ENCODE results near the gene PEX1. TPM values are rescaled to one million over a fixed set of nuclear protein-coding genes. Genes with fewer than 3 reads are reported as not detected.

PEX1 gene
- total and polyA plus RNA-seq, 9 of the 15 experiments (the other 6 are each of a cell fraction or from before 2014, with no cell fraction given): 9.4 to 32.2 (median 19.9) TPM

- in situ Hi-C loops (cut with MboI): no loop called here
These were observed 67.8 kb downstream of the PEX1 start for GRCh38 chr7:92460510-92460909.

More at GRCh38 chr7:92460510-92460909, 67.8 kb downstream of the PEX1 start:
- no TSS peak for BruUV-seq (replicated peaks)
- H2AFZ ChIP-seq (ENCODE audit: low read depth, low read length): peak overlapping the region; percentile 86; the same call in 1 of the 2 replicates
- DNase-seq (ENCODE audit: extremely low read depth in 1 of 4, low spot score in 3 of 4) (no peak), FAIRE-seq (no peak), ATAC-seq (no peak)
- H3K36me3 ChIP-seq (ENCODE audit: control insufficient read depth, insufficient read depth, low read length): peaks cover 25% of the 10 kb centered on the region
- no peak overlapping the region for H3K4me2 ChIP-seq (ENCODE audit: insufficient read depth, low read length)
- H3K4me3 ChIP-seq: no peak overlapping the region
- no peak overlapping the region for H3K27ac ChIP-seq (ENCODE audit: extremely low read depth, low read depth, low read length)
- WGBS (ENCODE audit: insufficient coverage, low coverage, missing lambda C conversion rate): 70% methylated on average over 4 of the region's 4 CpGs
- POLR2A ChIA-PET: interaction anchor here (1.4 to 2.0 kb wide), 2 partner anchors 10 to 13 kb away, joined by 5 to 15 read pairs; partner anchors contain the start of gene GATAD1
- H3K9me3 ChIP-seq (replicated peaks; ENCODE audit: control insufficient read depth, insufficient read depth, low read depth, low read length): no peaks in the 10 kb centered on the region
- H3K9ac ChIP-seq (ENCODE audit: insufficient read depth in 1 of 2, low read depth in 2 of 2, low read length in 2 of 2): no peak overlapping the region
- H3K79me2 ChIP-seq (ENCODE audit: control insufficient read depth, insufficient read depth, low read length): no peaks in the 10 kb centered on the region
- intact Hi-C loops (cut with micrococcal nuclease): loop anchor here (2.0 kb wide), 1 partner anchor 580 kb away; the partner anchor contains the start of gene MTERF1
- H4K20me1 ChIP-seq (replicated peaks; ENCODE audit: control insufficient read depth, insufficient read depth, low read length): no peaks in the 10 kb centered on the region
- H3K4me1 ChIP-seq (replicated peaks in 1 of 2; ENCODE audit: control insufficient read depth in 2 of 2, insufficient read depth in 2 of 2, low read length in 2 of 2): peaks cover 0 to 4% of the 10 kb centered on the region in 2 experiments; a peak in 2 of 5 replicates
- CTCF ChIA-PET (ENCODE audit: low intra/inter-chr PET ratio): interaction anchor here (1.0 kb wide), 1 partner anchor 580 kb away, joined by 4 read pairs; the partner anchor contains the start of gene MTERF1
- TF ChIP-seq ARID3A (IDR thresholded peaks at IDR 0.05; ENCODE audit: borderline replicate concordance, low read depth, low read length): no peak
- TF ChIP-seq ARID1B (IDR thresholded peaks at IDR 0.05): no peak
- TF ChIP-seq ZKSCAN1 (IDR thresholded peaks at IDR 0.05; ENCODE audit: low read depth, low read length): no peak
- H3K9me1 ChIP-seq (ENCODE audit: control insufficient read depth, insufficient read depth, low read length): no peaks in the 10 kb centered on the region
- H3K27me3 ChIP-seq (ENCODE audit: control insufficient read depth in 2 of 2, insufficient read depth in 2 of 2, low read length in 2 of 2): no peaks in the 10 kb centered on the region

Measured in K562 (cell line).